ENCODE results near the gene RBM47. TPM values are rescaled to one million over a fixed set of nuclear protein-coding genes. Genes with fewer than 3 reads are reported as not detected.

The RBM47 gene
- total and polyA plus RNA-seq, 9 of the 15 experiments (the other 6 are each of a cell fraction or from before 2014, with no cell fraction given): 1.4 to 6.4 (median 3.3) TPM

DNA sequence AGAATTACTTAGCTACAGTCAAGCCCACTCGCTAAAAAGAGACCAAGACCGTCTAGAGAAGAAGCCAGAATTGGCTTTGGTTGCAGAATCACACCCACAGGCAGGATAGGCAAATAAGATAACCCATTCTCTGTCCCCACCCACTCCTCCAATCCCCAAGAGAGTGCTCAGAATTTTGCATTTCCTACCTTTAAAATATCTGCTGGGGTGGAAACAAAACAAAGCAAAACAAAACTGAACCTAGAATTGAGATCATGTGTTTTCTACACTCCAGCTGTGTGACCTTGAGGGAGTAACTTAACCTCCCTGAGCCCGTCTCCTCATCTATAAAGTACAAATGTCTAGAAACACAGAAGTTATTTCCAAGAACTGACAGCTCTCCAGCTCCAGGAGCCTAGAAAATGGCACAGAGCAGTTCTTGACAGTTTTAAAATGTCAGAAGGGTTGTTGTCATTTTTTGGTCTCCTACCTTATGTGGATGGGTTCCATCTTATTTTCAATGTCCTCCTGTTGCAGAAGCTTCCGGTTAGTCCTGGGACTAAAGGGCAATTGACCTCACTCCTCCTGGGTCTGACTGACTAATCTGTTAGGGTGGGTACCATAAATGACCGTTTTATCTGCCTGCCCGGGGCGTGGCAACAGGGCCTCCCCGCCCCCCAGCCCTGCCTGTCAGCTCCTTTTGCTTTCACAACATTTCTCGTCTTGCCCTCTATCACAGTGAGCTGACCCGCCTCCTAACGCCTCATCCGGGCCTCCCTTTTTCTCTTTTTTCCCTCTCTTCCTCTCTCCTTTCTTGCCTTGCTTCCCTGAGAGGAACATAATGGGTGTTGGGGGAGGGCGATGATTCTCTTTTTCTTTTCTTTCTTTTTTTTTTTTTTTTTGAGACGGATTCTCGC lies 114.0 kb downstream of the RBM47 start (continued):
- no peak for TF ChIP-seq SIN3B (IDR thresholded peaks at IDR 0.05; ENCODE audit: low read depth)
- no peak for TF ChIP-seq DDX20 (tag; IDR thresholded peaks at IDR 0.05; ENCODE audit: low read depth)
- TF ChIP-seq MEF2A (IDR thresholded peaks at IDR 0.05; ENCODE audit: control insufficient read depth, low read depth, low read length): no peak
- TF ChIP-seq ZNF57 (CRISPR knock-in tag; IDR thresholded peaks at IDR 0.05): no peak
- TF ChIP-seq RBM17 (IDR thresholded peaks at IDR 0.05; ENCODE audit: borderline replicate concordance, low read depth, low read length): no peak
- TF ChIP-seq ZBTB34 (CRISPR knock-in tag; IDR thresholded peaks at IDR 0.05): no peak
- no peak for TF ChIP-seq MED1 (CRISPR knock-in tag; IDR thresholded peaks at IDR 0.05; ENCODE audit: borderline replicate concordance)
- no peak for TF ChIP-seq POLR3A (IDR thresholded peaks at IDR 0.05; ENCODE audit: borderline replicate concordance, extremely low read depth, insufficient read depth, insufficient read length)
- TF ChIP-seq, protein P1, sequence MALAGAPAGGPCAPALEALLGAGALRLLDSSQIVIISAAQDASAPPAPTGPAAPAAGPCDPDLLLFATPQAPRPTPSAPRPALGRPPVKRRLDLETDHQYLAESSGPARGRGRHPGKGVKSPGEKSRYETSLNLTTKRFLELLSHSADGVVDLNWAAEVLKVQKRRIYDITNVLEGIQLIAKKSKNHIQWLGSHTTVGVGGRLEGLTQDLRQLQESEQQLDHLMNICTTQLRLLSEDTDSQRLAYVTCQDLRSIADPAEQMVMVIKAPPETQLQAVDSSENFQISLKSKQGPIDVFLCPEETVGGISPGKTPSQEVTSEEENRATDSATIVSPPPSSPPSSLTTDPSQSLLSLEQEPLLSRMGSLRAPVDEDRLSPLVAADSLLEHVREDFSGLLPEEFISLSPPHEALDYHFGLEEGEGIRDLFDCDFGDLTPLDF (CRISPR knock-in tag; IDR thresholded peaks at IDR 0.05): no peak
- no peak for TF ChIP-seq ZNF778 (CRISPR knock-in tag; IDR thresholded peaks at IDR 0.05)
- no peak for TF ChIP-seq NR3C1 (CRISPR knock-in tag; IDR thresholded peaks at IDR 0.05)
- no peak for TF ChIP-seq ZNF644 (tag; IDR thresholded peaks at IDR 0.05; ENCODE audit: low read depth)
- no peak for TF ChIP-seq HMGN3 (IDR thresholded peaks at IDR 0.05; ENCODE audit: borderline replicate concordance, extremely low read depth, insufficient read length, low read depth, low read length)
- no peak for TF ChIP-seq ZNF695 (CRISPR knock-in tag; IDR thresholded peaks at IDR 0.05)
- TF ChIP-seq TGIF2 (CRISPR knock-in tag; IDR thresholded peaks at IDR 0.05): no peak
- no peak for TF ChIP-seq BDP1 (IDR thresholded peaks at IDR 0.05; ENCODE audit: insufficient read depth, insufficient read length)
- TF ChIP-seq PHB2 (IDR thresholded peaks at IDR 0.05; ENCODE audit: low read depth): no peak
- TF ChIP-seq RUNX1 (IDR thresholded peaks at IDR 0.05; ENCODE audit: low read depth): no peak
- TF ChIP-seq ZSCAN29 (IDR thresholded peaks at IDR 0.05): no peak
- TF ChIP-seq LARP7 (IDR thresholded peaks at IDR 0.05): no peak; the same call in 1 of the 2 replicates
- no peak; the same call in 1 of the 2 replicates for TF ChIP-seq ZBTB9 (CRISPR knock-in tag; IDR thresholded peaks at IDR 0.05)
- no peak for TF ChIP-seq ZNF253 (CRISPR knock-in tag; conservative IDR thresholded peaks at IDR 0.05)
- no peak for TF ChIP-seq KDM2B (CRISPR knock-in tag; IDR thresholded peaks at IDR 0.05)
- no peak for TF ChIP-seq SETDB1 (IDR thresholded peaks at IDR 0.05; ENCODE audit: low read length)
